ENCODE results near the gene TNFSF12. TPM values are rescaled to one million over a fixed set of nuclear protein-coding genes. Genes with fewer than 3 reads are reported as not detected.

The TNFSF12 gene
- total and polyA plus RNA-seq, 7 donors: 10.2 to 23.4 (median 14.4) TPM

- H3K27me3 ChIP-seq (ENCODE audit: insufficient read depth in 3 of 3, low read length in 2 of 3): no peaks in the 10 kb centered on the region
- peak overlapping the region; percentile 94 for H3K27ac ChIP-seq
- peaks cover 45% of the 10 kb centered on the region for H3K4me1 ChIP-seq
- H3K36me3 ChIP-seq (ENCODE audit: insufficient read depth in 1 of 2, low read depth in 1 of 2): peaks cover 6 to 32% of the 10 kb centered on the region in 2 donors
- ATAC-seq (peak; percentile 82 to 88 (median 84)), DNase-seq (peak; percentile 92 to 96)
- H3K9me3 ChIP-seq: no peaks in the 10 kb centered on the region
- 1% methylated on average over 32 of the region's 32 CpGs for WGBS, 3 donors
- H3K4me3 ChIP-seq: peak overlapping the region; percentile 96
- TF ChIP-seq, protein P1, sequence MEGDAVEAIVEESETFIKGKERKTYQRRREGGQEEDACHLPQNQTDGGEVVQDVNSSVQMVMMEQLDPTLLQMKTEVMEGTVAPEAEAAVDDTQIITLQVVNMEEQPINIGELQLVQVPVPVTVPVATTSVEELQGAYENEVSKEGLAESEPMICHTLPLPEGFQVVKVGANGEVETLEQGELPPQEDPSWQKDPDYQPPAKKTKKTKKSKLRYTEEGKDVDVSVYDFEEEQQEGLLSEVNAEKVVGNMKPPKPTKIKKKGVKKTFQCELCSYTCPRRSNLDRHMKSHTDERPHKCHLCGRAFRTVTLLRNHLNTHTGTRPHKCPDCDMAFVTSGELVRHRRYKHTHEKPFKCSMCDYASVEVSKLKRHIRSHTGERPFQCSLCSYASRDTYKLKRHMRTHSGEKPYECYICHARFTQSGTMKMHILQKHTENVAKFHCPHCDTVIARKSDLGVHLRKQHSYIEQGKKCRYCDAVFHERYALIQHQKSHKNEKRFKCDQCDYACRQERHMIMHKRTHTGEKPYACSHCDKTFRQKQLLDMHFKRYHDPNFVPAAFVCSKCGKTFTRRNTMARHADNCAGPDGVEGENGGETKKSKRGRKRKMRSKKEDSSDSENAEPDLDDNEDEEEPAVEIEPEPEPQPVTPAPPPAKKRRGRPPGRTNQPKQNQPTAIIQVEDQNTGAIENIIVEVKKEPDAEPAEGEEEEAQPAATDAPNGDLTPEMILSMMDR (IDR thresholded peaks at IDR 0.05): peak; percentile 86
- intact Hi-C loops (cut with DNase I): loop anchor here (2.0 to 10.0 kb wide), 6 partner anchors 46 to 316 kb away; partner anchors contain the start of genes FGF11 (in 2 of the 2), GABARAP (in 1 of the 2), KCTD11 (in 1 of the 2) and TMEM102 (in 1 of the 2)
Measured at GRCh38 chr17:7561028-7561575, 12.2 kb downstream of the TNFSF12 start.

GRCh38 chr17:7561589-7562207 is 12.8 kb downstream of the TNFSF12 start, which contains the start of gene SENP3:
SENP3 (plus strand) TSS chr17:7561919; CDS start chr17:7563077, 1,158 bp downstream.
- peak within 1 kb of the TSS; percentile 96 for H3K4me3 ChIP-seq
- DNase-seq (peak; percentile 94 to 96), ATAC-seq (peak; percentile 89 to 92 (median 90))
- peaks cover 45% of the 10 kb centered on the region for H3K4me1 ChIP-seq
- H3K36me3 ChIP-seq (ENCODE audit: insufficient read depth in 1 of 2, low read depth in 1 of 2): peaks cover 6 to 38% of the 10 kb centered on the region in 2 donors
- H3K27me3 ChIP-seq (ENCODE audit: insufficient read depth in 3 of 3, low read length in 2 of 3): no peaks in the 10 kb centered on the region
- no peaks in the 10 kb centered on the region for H3K9me3 ChIP-seq
- intact Hi-C loops (cut with DNase I): loop anchor here (2.0 to 10.0 kb wide), 6 partner anchors 47 to 317 kb away; partner anchors contain the start of genes FGF11 (in 2 of the 2), GABARAP (in 1 of the 2), KCTD11 (in 1 of the 2) and TMEM102 (in 1 of the 2)
- WGBS, 3 donors: 0% methylated on average over 33 to 81 of the region's 82 CpGs
- peak within 1 kb of the TSS; percentile 94 for H3K27ac ChIP-seq
- TF ChIP-seq, protein P1 (IDR thresholded peaks at IDR 0.05): no peak

GRCh38 chr17:7562208-7562605 is 13.3 kb downstream of the TNFSF12 start:
- WGBS, 3 donors: 0 to 1% (median 0%) methylated on average over 17 to 28 of the region's 28 CpGs
- peak overlapping the region; percentile 94 for H3K27ac ChIP-seq
- H3K9me3 ChIP-seq: no peaks in the 10 kb centered on the region
- intact Hi-C loops (cut with DNase I): loop anchor here in 1 of 2 donors (5.0 to 10.0 kb wide), 4 partner anchors 50 to 317 kb away; partner anchors contain the start of genes FGF11, GABARAP, KCTD11 and TMEM102
- peaks cover 45% of the 10 kb centered on the region for H3K4me1 ChIP-seq
- H3K27me3 ChIP-seq (ENCODE audit: insufficient read depth in 3 of 3, low read length in 2 of 3): no peaks in the 10 kb centered on the region
- DNase-seq: no peak
- peak in 2 of 4 donors; percentile 0 to 4 for ATAC-seq
- peaks cover 6 to 43% of the 10 kb centered on the region in 2 donors for H3K36me3 ChIP-seq (ENCODE audit: insufficient read depth in 1 of 2, low read depth in 1 of 2)
- H3K4me3 ChIP-seq: peak overlapping the region; percentile 96
- TF ChIP-seq, protein P1 (IDR thresholded peaks at IDR 0.05): no peak

GRCh38 chr17:7563115-7563869 is 14.4 kb downstream of the TNFSF12 start:
- H3K27ac ChIP-seq: no peak overlapping the region
- intact Hi-C loops (cut with DNase I): loop anchor here in 1 of 2 donors (5.0 to 10.0 kb wide), 4 partner anchors 51 to 318 kb away; partner anchors contain the start of genes FGF11, GABARAP, KCTD11 and TMEM102
- peaks cover 6 to 51% of the 10 kb centered on the region in 2 donors for H3K36me3 ChIP-seq (ENCODE audit: insufficient read depth in 1 of 2, low read depth in 1 of 2)
- ATAC-seq (no peak), DNase-seq (no peak)
- WGBS, 3 donors: 84 to 86% (median 85%) methylated on average over 29 to 30 of the region's 30 CpGs
- no peaks in the 10 kb centered on the region for H3K27me3 ChIP-seq (ENCODE audit: insufficient read depth in 3 of 3, low read length in 2 of 3)
- H3K4me1 ChIP-seq: peaks cover 36% of the 10 kb centered on the region
- TF ChIP-seq, protein P1 (IDR thresholded peaks at IDR 0.05): no peak
- peak overlapping the region; percentile 96 for H3K4me3 ChIP-seq
- no peaks in the 10 kb centered on the region for H3K9me3 ChIP-seq

All from psoas muscle (tissue), 8 donors.